CD4-positive, alpha-beta T cell treated with Interleukin-6 at 100 ng/mL for 8 hours (primary cell): ENCODE data around the gene MRC1.

ENCODE experiments used
- DNase-seq: peaks from one replicate; pipeline ENCODE4 v3.0.0-alpha.2; 2020; ENCODE audit warnings: mixed read lengths, low spot score

Gene MRC1

GRCh38 chr10:17795813-17796594 lies 13.1 kb upstream of the MRC1 start:
- DNase-seq: no peak

GRCh38 chr10:17801507-17801906 lies 7.6 kb upstream of the MRC1 start:
- no peak for DNase-seq

GRCh38 chr10:17802350-17802749 lies 6.8 kb upstream of the MRC1 start:
- DNase-seq: no peak

GRCh38 chr10:17802976-17803375 lies 6.2 kb upstream of the MRC1 start:
- DNase-seq: no peak

GRCh38 chr10:17805330-17805729 lies 3.8 kb upstream of the MRC1 start:
- DNase-seq: no peak

- DNase-seq: no peak
Observed at GRCh38 chr10:17805921-17806577, 3.1 kb upstream of the MRC1 start.

- DNase-seq: no peak
Observed at GRCh38 chr10:17811146-17811865, 2.2 kb downstream of the MRC1 start.

GRCh38 chr10:17814973-17815372 lies 5.8 kb downstream of the MRC1 start:
- no peak for DNase-seq

- DNase-seq: no peak
Observed at GRCh38 chr10:17816199-17816598, 7.1 kb downstream of the MRC1 start.

GRCh38 chr10:17817316-17817715 lies 8.2 kb downstream of the MRC1 start:
- no peak for DNase-seq

- DNase-seq: no peak
Observed at GRCh38 chr10:17817790-17818189, 8.6 kb downstream of the MRC1 start.

- no peak for DNase-seq
Observed at GRCh38 chr10:17819836-17820235, 10.7 kb downstream of the MRC1 start.

GRCh38 chr10:17820943-17821342 lies 11.8 kb downstream of the MRC1 start:
- no peak for DNase-seq

- no peak for DNase-seq
Observed at GRCh38 chr10:17821893-17822292, 12.7 kb downstream of the MRC1 start.

- no peak for DNase-seq
Observed at GRCh38 chr10:17831341-17831740, 22.2 kb downstream of the MRC1 start.

GRCh38 chr10:17831896-17832295 lies 22.7 kb downstream of the MRC1 start:
- no peak for DNase-seq

GRCh38 chr10:17833656-17834055 lies 24.5 kb downstream of the MRC1 start:
- DNase-seq: no peak

- no peak for DNase-seq
Observed at GRCh38 chr10:17835688-17836087, 26.5 kb downstream of the MRC1 start.

- no peak for DNase-seq
Observed at GRCh38 chr10:17836942-17837341, 27.8 kb downstream of the MRC1 start.

GRCh38 chr10:17838080-17838648 lies 29.0 kb downstream of the MRC1 start:
- no peak for DNase-seq

- DNase-seq: no peak
Observed at GRCh38 chr10:17841050-17841449, 31.9 kb downstream of the MRC1 start.

GRCh38 chr10:17842641-17843040 lies 33.5 kb downstream of the MRC1 start:
- DNase-seq: no peak
